NCI-H748 treated with DMSO at 0.1 percent for 48 hours (cell line): ENCODE measurements around the gene TXNDC5.
"Not testable (repeated sequence)": the region's sequence is repeated elsewhere in the genome, so short reads cannot be mapped to it uniquely, and the experiment has no call there.

Experiments used
- DNase-seq: peaks from one replicate; lab custom pipeline; 2025; lab: John Stamatoyannopoulos, UW

TXNDC5 gene

GRCh38 chr6:7914311-7914710 lies 3.7 kb upstream of the TXNDC5 start:
- DNase-seq = no peak

GRCh38 chr6:7912736-7913517 lies 2.3 kb upstream of the TXNDC5 start:
- DNase-seq = no peak

GRCh38 chr6:7912024-7912423 lies 1.4 kb upstream of the TXNDC5 start:
- DNase-seq = no peak

GRCh38 chr6:7911345-7911725 lies 747 bp upstream of the TXNDC5 start:
- DNase-seq = peak; percentile 13

GRCh38 chr6:7910298-7910653 lies 312 bp downstream of the TXNDC5 start:
- no peak for DNase-seq

GRCh38 chr6:7909323-7910276 lies 988 bp downstream of the TXNDC5 start:
- no peak for DNase-seq

GRCh38 chr6:7907159-7907558 lies 3.4 kb downstream of the TXNDC5 start:
- no peak for DNase-seq

GRCh38 chr6:7906741-7907140 lies 3.8 kb downstream of the TXNDC5 start:
- no peak for DNase-seq

GRCh38 chr6:7905416-7905815 lies 5.2 kb downstream of the TXNDC5 start:
- DNase-seq = no peak

GRCh38 chr6:7904654-7905319 lies 5.8 kb downstream of the TXNDC5 start:
- no peak for DNase-seq

GRCh38 chr6:7903673-7904072 lies 6.9 kb downstream of the TXNDC5 start:
- no peak for DNase-seq

GRCh38 chr6:7902867-7903266 lies 7.7 kb downstream of the TXNDC5 start:
- no peak for DNase-seq

GRCh38 chr6:7902221-7902620 lies 8.4 kb downstream of the TXNDC5 start:
- DNase-seq = no peak

GRCh38 chr6:7901780-7902179 lies 8.8 kb downstream of the TXNDC5 start:
- DNase-seq = no peak

- DNase-seq = no peak
Measured at GRCh38 chr6:7901056-7901455, 9.5 kb downstream of the TXNDC5 start.

GRCh38 chr6:7900621-7901020 lies 10.0 kb downstream of the TXNDC5 start:
- no peak for DNase-seq

- no peak for DNase-seq
Measured at GRCh38 chr6:7899889-7900213, 10.7 kb downstream of the TXNDC5 start.

- DNase-seq = no peak
Measured at GRCh38 chr6:7899101-7899888, 11.3 kb downstream of the TXNDC5 start.

- not testable (repeated sequence) for DNase-seq
Measured at GRCh38 chr6:7898193-7898586, 12.4 kb downstream of the TXNDC5 start.

- no peak for DNase-seq
Measured at GRCh38 chr6:7897461-7898192, 13.0 kb downstream of the TXNDC5 start.

GRCh38 chr6:7896465-7896987 lies 14.1 kb downstream of the TXNDC5 start:
- DNase-seq = no peak
